ENCODE measurements around the gene P2RX1.

P2RX1 gene

GRCh38 chr17:3915995-3916696, at the start of gene P2RX1:
TSS of gene P2RX1 (minus strand) at chr17:3916465. CDS start at chr17:3916225, 240 bp downstream.
- DNase-seq = no peak

- DNase-seq = no peak
These were observed 49.0 kb upstream of the P2RX1 start for GRCh38 chr17:3965118-3965800.

GRCh38 chr17:3964203-3965117, 48.2 kb upstream of the P2RX1 start, which contains the start of gene ATP2A3:
TSS of gene ATP2A3 (minus strand) at chr17:3964437. CDS start at chr17:3964291, 146 bp downstream.
- DNase-seq = no peak

- no peak for DNase-seq
These were observed 47.3 kb upstream of the P2RX1 start for GRCh38 chr17:3963237-3964201.

GRCh38 chr17:3962965-3963236, 46.6 kb upstream of the P2RX1 start:
- DNase-seq = no peak

- no peak for DNase-seq
These were observed 46.1 kb upstream of the P2RX1 start for GRCh38 chr17:3962217-3962964.

- no peak for DNase-seq
These were observed 45.3 kb upstream of the P2RX1 start for GRCh38 chr17:3961564-3962047.

GRCh38 chr17:3960764-3961163, 44.5 kb upstream of the P2RX1 start:
- no peak for DNase-seq

GRCh38 chr17:3959921-3960601, 43.8 kb upstream of the P2RX1 start:
- no peak for DNase-seq

- no peak for DNase-seq
These were observed 43.1 kb upstream of the P2RX1 start for GRCh38 chr17:3959295-3959899.

- no peak for DNase-seq
These were observed 41.7 kb upstream of the P2RX1 start for GRCh38 chr17:3957735-3958599.

- DNase-seq = no peak
These were observed 40.7 kb upstream of the P2RX1 start for GRCh38 chr17:3956983-3957382.

- no peak for DNase-seq
These were observed 40.2 kb upstream of the P2RX1 start for GRCh38 chr17:3956327-3956957.

GRCh38 chr17:3955673-3955988, 39.4 kb upstream of the P2RX1 start:
- DNase-seq = no peak

GRCh38 chr17:3954976-3955672, 38.9 kb upstream of the P2RX1 start:
- DNase-seq = no peak

GRCh38 chr17:3954086-3954485, 37.8 kb upstream of the P2RX1 start:
- DNase-seq = no peak

- no peak for DNase-seq
These were observed 37.3 kb upstream of the P2RX1 start for GRCh38 chr17:3953542-3953941.

- DNase-seq = no peak
These were observed 35.9 kb upstream of the P2RX1 start for GRCh38 chr17:3952186-3952585.

All from amniotic stem cell (primary cell).